Measurements from ENCODE around the gene CUL7.

Gene CUL7

DNA sequence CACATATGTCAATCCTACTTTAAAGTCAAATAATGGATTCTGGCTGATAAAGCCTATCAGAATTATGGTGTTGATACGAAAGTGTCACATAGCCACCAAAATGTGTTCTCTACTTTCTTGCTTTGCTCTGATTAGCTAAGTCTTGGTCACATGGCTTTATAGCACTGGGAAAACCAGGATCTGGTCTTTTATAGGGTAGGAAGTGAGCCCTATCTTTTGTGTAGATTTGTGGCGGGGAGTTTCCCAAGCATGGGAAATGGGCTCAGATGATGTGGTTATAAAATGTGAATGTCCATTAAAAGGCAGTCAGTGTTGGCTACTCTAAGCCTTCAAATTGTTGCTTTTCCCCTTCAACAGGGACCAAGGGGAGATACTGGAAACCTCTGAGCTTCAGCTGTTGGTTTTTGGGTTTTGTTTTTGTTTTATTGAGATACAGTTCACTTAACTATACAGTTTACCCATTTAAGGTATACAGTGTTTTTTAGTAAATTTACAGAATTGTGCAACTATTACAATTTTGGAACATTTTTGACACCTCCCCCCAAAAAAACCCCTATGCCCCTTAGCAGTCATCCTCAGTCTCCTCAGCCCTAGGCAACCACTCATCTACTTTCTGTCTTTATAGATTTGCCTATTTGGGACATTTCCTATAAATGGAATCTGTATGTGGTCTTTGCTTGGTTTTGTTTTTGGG is 20.0 kb downstream of the CUL7 start:
- Histone ChIP-seq H3K4me3 (ENCODE audit: low read depth in 1 of 2, low read length in 1 of 2) (no peak overlapping the region), H3K36me3 (peaks cover 85% of the 10 kb centered on the region), H3K4me1 (ENCODE audit: control insufficient read depth in 1 of 2, insufficient read depth in 1 of 2, low read depth in 1 of 2, low read length in 1 of 2) (no peaks in the 10 kb centered on the region), H3K9me3 (no peaks in the 10 kb centered on the region), H3K27me3 (no peaks in the 10 kb centered on the region), H3K27ac (no peak overlapping the region)
- TF ChIP-seq, protein P1, sequence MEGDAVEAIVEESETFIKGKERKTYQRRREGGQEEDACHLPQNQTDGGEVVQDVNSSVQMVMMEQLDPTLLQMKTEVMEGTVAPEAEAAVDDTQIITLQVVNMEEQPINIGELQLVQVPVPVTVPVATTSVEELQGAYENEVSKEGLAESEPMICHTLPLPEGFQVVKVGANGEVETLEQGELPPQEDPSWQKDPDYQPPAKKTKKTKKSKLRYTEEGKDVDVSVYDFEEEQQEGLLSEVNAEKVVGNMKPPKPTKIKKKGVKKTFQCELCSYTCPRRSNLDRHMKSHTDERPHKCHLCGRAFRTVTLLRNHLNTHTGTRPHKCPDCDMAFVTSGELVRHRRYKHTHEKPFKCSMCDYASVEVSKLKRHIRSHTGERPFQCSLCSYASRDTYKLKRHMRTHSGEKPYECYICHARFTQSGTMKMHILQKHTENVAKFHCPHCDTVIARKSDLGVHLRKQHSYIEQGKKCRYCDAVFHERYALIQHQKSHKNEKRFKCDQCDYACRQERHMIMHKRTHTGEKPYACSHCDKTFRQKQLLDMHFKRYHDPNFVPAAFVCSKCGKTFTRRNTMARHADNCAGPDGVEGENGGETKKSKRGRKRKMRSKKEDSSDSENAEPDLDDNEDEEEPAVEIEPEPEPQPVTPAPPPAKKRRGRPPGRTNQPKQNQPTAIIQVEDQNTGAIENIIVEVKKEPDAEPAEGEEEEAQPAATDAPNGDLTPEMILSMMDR (IDR thresholded peaks at IDR 0.05): no peak

DNA sequence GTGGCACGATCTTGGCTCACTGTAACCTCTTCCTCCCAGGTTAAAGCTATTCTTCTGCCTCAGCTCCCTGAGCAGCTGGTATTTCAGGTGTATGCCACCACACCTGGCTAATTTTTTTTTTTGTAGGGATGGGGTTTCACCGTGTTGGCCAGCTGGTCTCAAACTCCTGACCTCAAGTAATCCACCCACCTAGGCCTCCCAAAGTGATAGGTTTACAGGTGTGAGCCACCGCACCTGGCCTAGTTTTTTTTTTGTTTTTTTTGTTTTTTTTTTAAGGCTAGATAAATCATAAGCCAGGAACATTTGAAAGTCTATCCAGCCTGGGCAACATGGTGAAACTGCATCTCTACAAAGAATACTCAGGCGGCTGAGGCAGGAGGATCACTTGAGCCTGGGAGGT is 21.3 kb downstream of the CUL7 start:
- Histone ChIP-seq H3K27ac (no peak overlapping the region), H3K4me1 (ENCODE audit: control insufficient read depth in 1 of 2, insufficient read depth in 1 of 2, low read depth in 1 of 2, low read length in 1 of 2) (no peaks in the 10 kb centered on the region), H3K27me3 (no peaks in the 10 kb centered on the region), H3K9me3 (no peaks in the 10 kb centered on the region), H3K36me3 (peaks cover 85% of the 10 kb centered on the region), H3K4me3 (ENCODE audit: low read depth in 1 of 2, low read length in 1 of 2) (no peak overlapping the region)
- TF ChIP-seq, protein P1 (IDR thresholded peaks at IDR 0.05): no peak

DNA sequence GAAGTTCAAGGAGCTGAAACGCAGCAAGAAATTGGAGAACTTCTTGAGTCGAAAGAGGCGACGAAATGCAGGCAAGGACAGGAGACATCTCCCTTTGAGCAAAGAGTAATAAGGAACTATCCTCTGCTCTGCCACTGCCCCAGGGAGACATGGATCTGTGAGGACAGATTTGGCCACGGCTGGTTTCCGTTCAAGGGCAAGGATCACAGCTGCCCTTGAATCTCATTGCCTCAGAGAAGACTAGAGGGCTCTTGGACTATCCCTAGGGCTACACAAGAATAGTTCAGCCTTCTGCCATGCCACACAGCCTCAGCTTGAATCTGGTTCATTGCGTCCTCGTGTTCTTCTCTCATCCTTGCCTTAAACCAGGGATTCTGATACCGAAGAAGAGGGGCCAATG is 24.5 kb downstream of the CUL7 start:
- TF ChIP-seq, protein P1 (IDR thresholded peaks at IDR 0.05): no peak
- Histone ChIP-seq H3K27me3 (no peaks in the 10 kb centered on the region), H3K27ac (no peak overlapping the region), H3K9me3 (no peaks in the 10 kb centered on the region), H3K4me3 (ENCODE audit: low read depth in 1 of 2, low read length in 1 of 2) (no peak overlapping the region), H3K4me1 (ENCODE audit: control insufficient read depth in 1 of 2, insufficient read depth in 1 of 2, low read depth in 1 of 2, low read length in 1 of 2) (no peaks in the 10 kb centered on the region), H3K36me3 (peaks cover 81% of the 10 kb centered on the region)

DNA sequence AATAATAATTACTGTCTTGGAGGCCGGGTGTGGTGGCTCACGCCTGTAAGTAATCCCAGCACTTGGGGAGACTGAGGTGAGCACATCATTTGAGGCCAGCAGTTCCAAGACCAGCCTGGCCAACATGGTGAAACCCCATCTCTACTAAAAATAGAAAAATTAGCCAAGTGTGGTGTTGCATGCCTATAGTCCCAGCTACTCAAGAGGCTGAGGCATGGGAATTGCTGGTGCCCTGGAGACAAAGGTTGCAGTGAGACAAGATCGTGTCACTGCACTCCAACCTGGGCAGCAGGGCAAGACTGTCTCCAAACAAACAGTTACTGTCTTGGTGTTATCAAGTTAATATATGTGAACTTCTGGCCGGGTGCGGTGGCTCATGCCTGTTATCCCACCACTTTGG is 27.3 kb downstream of the CUL7 start:
- Histone ChIP-seq H3K27ac (no peak overlapping the region), H3K4me1 (ENCODE audit: control insufficient read depth in 1 of 2, insufficient read depth in 1 of 2, low read depth in 1 of 2, low read length in 1 of 2) (peaks cover 7 to 9% of the 10 kb centered on the region in 2 experiments), H3K4me3 (ENCODE audit: low read depth in 1 of 2, low read length in 1 of 2) (no peak overlapping the region), H3K36me3 (peaks cover 65% of the 10 kb centered on the region), H3K27me3 (no peaks in the 10 kb centered on the region), H3K9me3 (no peaks in the 10 kb centered on the region)
- TF ChIP-seq, protein P1 (IDR thresholded peaks at IDR 0.05): no peak

DNA sequence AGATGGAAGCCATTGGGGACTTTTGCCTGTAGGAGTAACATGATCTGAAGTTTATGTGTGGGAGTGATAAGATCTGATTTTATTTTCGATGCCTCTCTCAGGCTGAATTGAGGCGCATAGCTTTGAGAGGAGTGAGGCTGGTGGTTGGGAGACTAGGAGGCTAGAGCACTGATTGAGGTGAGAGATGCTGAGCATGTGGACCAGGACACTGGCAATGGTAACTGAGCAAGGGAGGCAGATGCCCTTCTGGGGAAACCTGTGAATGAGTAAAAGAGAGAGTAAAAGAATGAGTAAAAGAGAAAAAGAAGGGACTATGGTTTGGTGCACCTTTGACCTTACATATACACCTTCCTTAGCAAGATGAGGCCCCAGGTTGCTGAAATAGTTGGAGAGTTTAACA is 29.2 kb downstream of the CUL7 start:
- Histone ChIP-seq H3K36me3 (peaks cover 54% of the 10 kb centered on the region), H3K9me3 (no peaks in the 10 kb centered on the region), H3K27me3 (no peaks in the 10 kb centered on the region), H3K4me3 (ENCODE audit: low read depth in 1 of 2, low read length in 1 of 2) (no peak overlapping the region), H3K27ac (no peak overlapping the region), H3K4me1 (ENCODE audit: control insufficient read depth in 1 of 2, insufficient read depth in 1 of 2, low read depth in 1 of 2, low read length in 1 of 2) (peaks cover 15 to 18% of the 10 kb centered on the region in 2 experiments)
- TF ChIP-seq, protein P1 (IDR thresholded peaks at IDR 0.05): no peak

All from neutrophil (primary cell).